Natural killer cell treated with Interleukin-12 subunit alpha and Interleukin-12 subunit beta and Interleukin-15 and Interleukin-18, amount 100 ng/mL, for 72 hours (primary cell): ENCODE results near the gene BRPF1. TPM values are rescaled to one million over a fixed set of nuclear protein-coding genes. Genes with fewer than 3 reads are reported as not detected.

ENCODE experiments used
- total RNA-seq, 2 donors: library from RNA; stranded (reverse); gene quantifications; one replicate each; pipeline ENCODE4 v1.2.3, GENCODE V29; 2022

The BRPF1 gene
- total RNA-seq, 2 donors from 2014 or later, result 51.9 to 62.3 TPM

Other genes with a start within 250 kb of the BRPF1 start
- gene LHFPL4, start 177.9 kb upstream of the BRPF1 start, total RNA-seq, result not detected
- 10 to 100 TPM; 57.3 to 62.4 TPM for gene MTMR14, start 82.2 kb upstream of the BRPF1 start, total RNA-seq
- under 1 TPM in 1 of 2 donors, not detected in 1; 0.29 TPM for gene CPNE9, start 27.9 kb upstream of the BRPF1 start, total RNA-seq
- 10 to 100 TPM; 35.9 to 42.5 TPM for gene OGG1, start 18.2 kb downstream of the BRPF1 start, total RNA-seq
- 10 to 100 TPM; 19.8 to 24.4 TPM for gene CAMK1, start 38.2 kb downstream of the BRPF1 start, total RNA-seq
- gene TADA3, start 60.7 kb downstream of the BRPF1 start, total RNA-seq, result 10 to 100 TPM; 58.3 to 65.6 TPM
- gene ARPC4, start 61.3 kb downstream of the BRPF1 start, total RNA-seq, result 100 to 1,000 TPM; 323 to 381 TPM
- gene TTLL3, start 78.5 kb downstream of the BRPF1 start, total RNA-seq, result 10 to 100 TPM; 50.0 to 91.3 TPM
- gene RPUSD3, start 112.3 kb downstream of the BRPF1 start, total RNA-seq, result 10 to 100 TPM; 43.1 to 71.2 TPM
- not detected for gene CIDEC, start 148.5 kb downstream of the BRPF1 start, total RNA-seq
- 10 to 100 TPM; 31.8 to 42.8 TPM for gene JAGN1, start 158.9 kb downstream of the BRPF1 start, total RNA-seq
- 1 to 10 TPM in 1 of 2 donors, under 1 TPM in 1; 0.48 to 1.9 TPM for gene IL17RE, start 171.1 kb downstream of the BRPF1 start, total RNA-seq
- under 1 TPM; 0.57 to 0.92 TPM for gene IL17RC, start 185.4 kb downstream of the BRPF1 start, total RNA-seq
- 10 to 100 TPM; 22.8 to 29.7 TPM for gene CRELD1, start 202.1 kb downstream of the BRPF1 start, total RNA-seq
- 10 to 100 TPM; 13.4 to 13.7 TPM for gene PRRT3, start 220.7 kb downstream of the BRPF1 start, total RNA-seq